HG03280 (cell line): Measurements from ENCODE around the gene VWF.
"Not testable (repeated sequence)": the region's sequence is repeated elsewhere in the genome, so short reads cannot be mapped to it uniquely, and the experiment has no call there.

Source experiments
- ATAC-seq: cut with Tn5 transposase; IDR thresholded peaks from one replicate; pipeline ENCODE4 v1.9.1; 2021; ENCODE audit warnings: mild to moderate bottlenecking, moderate library complexity; ENCODE audit not compliant: unreplicated experiment

VWF gene

DNA sequence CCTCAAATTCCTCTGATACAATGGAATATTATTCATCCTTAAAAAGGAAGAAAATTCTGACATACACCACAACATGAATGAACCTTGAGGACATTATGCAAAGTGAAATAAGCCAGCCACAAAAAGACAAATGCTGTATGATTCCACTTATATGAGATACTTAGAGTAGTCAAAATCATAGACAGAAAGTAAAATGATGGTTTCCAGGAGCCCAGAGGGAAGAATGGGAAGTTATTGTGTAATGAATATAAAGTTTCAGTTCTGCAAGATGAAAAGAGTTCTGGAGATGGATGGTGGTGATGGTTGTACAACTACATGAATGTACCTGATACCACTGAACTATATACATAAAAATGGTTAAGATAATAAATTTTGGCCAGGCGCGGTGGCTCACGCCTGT is 18.3 kb downstream of the VWF start:
- no peak for ATAC-seq

DNA sequence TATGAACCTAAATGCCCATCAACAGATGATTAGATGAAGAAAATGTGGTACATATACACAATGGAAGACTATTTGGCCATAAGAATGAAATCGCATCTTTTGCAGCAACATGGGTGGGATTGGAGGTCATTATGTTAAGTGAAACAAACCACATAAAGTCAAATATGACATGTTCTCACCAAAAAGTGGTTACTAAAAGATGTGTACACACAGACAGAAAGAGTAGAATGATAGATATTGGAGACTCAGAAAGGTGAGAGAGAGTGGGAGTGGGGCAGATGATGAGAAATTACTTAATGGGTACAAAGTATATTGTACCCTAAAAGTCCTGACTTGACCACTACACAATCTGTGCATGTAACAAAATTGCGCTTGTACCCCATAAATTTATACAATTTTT is 19.6 kb downstream of the VWF start:
- ATAC-seq, result no peak

- ATAC-seq, result no peak
Observed at GRCh38 chr12:6104027-6104426, 20.4 kb downstream of the VWF start.

GRCh38 chr12:6102021-6102420 is 22.4 kb downstream of the VWF start:
- not testable (repeated sequence) for ATAC-seq

DNA sequence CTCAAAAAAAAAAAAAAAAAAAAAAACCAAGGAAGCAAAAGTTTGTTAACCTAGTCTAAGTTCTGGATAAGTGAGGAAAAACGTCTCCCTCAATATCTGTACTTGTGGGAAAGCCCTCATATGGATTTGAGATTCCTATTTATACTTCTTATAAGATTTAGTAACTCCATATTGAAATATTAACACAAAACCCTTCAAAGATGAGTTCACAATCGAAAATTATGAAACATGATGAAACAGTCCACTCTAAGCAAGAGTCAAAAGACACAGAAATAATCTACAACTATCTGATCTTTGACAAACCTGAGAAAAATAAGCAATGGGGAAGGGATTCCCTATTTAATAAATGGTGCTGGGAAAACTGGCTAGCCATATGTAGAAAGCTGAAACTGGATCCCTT is 25.2 kb downstream of the VWF start:
- ATAC-seq, result no peak

DNA sequence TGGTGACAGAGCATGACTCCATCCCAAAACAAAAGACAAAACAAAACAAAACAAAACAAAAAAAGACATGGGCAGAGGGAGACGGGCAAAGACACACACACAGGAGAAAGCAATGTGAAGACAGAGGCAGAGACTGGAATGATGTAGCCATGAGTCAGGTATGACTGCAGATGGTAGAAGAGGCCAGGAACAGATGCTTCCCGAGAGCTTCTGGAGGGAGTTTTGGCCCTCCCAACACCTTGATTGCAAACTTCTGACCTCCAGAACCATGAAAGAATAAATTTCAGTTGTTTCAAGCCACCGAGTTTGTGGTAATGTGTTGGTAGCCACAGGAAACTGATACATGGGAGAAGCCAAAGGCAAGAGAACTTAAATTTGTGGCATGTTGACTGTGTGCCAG is 27.1 kb downstream of the VWF start:
- no peak for ATAC-seq

DNA sequence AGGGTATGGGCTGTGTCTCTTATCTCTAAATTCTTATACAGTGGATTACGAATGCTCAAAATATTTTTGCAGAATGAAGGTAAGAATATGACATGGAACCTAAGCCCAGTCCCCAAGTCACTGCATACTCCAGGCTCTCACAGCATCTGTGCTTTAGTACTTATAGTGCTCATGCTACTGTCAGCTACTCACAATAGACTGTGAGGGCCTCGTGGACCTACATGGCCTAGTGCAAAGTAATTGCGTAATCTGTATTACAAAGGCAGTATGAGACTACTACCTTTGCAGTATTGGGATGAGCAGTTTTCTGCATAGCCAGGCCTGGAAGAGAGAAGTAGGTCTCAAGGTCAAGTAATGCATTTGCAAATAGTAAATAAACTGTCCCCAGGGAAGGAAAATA is 27.9 kb downstream of the VWF start:
- no peak for ATAC-seq

GRCh38 chr12:6095269-6095668 is 29.2 kb downstream of the VWF start:
- no peak for ATAC-seq

DNA sequence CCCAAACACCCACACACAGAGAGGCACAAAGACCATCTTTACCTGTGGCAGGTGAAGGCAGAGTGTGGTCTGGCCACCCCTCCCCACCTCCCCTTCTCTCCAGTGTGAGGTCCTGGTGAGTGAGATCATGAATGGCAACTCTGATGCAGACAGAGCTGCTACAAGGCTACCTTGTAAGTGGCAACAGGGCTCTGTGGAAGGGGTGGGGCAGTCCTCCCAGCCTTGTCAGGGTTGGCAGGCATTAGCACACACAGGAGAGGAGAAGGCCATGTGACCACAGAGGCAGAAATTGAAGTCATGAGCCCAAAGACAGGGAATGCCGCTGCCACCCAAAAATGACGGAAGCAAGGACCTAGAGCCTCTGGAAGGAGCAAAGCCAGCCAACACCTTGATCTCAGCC is 30.7 kb downstream of the VWF start:
- no peak for ATAC-seq

- no peak for ATAC-seq
Observed at GRCh38 chr12:6092784-6093722, 31.4 kb downstream of the VWF start.

DNA sequence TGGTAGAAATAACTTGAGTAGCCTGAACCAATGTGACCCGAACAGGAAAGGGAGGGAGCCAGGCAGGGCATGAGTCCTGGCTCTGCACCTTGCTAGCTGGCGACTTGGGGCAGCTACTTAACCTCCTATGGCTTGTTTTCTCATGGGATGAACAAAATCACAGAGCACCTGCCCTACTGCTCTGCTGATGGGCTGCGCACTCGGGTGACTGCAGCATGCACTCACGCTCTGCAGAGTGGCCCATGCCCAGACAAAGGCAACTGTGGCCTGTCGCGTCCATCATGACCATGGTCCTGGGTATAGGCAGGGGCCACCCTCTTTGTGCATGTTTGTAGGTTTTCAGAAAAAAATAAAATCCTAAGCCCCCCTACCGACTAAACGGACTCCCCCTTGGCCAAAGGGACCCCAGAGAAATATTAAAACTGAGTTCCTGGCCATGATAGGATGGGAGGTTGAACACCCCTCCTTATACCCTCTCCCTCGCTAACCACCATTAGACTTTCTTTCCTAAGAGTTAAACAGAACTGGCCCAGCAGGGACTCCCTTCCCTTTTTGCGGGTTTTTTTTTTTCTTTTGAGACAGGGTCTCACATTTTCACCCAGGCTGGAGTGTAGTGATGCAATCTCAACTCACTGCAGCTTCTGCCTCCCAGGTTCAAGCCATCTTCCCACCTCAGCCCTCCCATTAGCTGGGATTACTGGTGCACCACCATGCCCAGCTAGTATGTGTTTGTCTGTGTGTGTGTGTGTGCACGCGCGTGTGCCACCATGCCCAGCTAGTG is 32.5 kb downstream of the VWF start:
- no peak for ATAC-seq

GRCh38 chr12:6090803-6091202 is 33.7 kb downstream of the VWF start:
- no peak for ATAC-seq

DNA sequence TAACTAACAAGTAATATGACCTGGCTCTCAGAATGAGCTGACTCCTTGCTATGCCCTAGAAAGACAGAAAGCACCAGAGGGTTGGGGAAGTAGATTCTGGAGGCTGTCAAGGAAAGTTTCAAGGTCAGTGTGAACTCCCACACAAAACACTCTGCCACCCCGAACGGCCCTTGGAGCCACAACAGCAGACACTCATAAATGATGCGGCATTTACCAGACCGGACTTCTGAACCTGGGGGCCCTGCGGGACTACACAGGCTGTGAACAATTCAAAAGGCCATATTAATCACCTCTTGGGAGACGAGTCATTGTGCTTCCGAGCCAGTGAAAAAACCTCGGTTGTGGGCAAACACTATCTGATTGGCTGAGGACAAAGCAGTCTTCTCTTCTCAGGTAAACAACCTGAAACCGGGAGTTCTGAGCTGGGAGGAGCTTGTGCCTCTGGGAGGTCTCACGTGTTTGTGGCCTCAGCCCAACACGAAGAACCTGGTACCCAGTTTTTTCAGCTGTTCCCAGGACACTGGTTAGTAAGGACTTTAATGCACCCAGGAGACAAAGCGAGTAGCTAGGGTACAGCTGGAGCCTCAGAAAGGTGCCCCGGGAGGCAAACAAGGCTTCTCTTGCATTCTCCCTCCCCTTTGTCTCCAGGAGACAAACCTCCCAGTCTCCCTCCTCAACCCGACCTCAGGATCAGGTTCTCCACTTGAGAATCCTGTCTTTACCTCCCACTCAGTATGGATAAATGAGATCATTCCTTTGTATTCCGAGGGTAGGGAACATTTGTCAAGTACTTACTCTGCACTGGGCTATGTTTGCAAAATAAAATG is 35.3 kb downstream of the VWF start:
- ATAC-seq, result no peak

GRCh38 chr12:6086316-6086715 is 38.2 kb downstream of the VWF start:
- ATAC-seq, result no peak

DNA sequence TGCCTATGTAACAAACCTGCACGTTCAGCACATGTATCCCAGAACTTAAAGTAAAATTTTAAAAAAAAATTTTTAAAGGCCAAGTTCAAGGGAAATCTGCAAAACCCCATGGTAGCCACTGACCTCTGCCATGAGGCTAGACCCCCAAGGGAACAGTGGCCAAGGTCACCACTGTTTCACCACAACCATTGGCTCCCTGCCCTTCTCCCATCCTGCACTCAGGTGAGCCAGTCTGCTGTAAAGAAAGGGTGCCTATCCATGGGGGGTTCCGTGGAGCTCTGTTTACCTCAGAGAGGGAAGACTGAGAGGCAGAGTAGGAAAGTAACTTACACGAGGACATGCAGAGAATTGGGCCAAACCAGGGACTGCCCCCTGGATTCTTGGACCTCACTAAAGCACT is 38.6 kb downstream of the VWF start:
- ATAC-seq, result no peak

DNA sequence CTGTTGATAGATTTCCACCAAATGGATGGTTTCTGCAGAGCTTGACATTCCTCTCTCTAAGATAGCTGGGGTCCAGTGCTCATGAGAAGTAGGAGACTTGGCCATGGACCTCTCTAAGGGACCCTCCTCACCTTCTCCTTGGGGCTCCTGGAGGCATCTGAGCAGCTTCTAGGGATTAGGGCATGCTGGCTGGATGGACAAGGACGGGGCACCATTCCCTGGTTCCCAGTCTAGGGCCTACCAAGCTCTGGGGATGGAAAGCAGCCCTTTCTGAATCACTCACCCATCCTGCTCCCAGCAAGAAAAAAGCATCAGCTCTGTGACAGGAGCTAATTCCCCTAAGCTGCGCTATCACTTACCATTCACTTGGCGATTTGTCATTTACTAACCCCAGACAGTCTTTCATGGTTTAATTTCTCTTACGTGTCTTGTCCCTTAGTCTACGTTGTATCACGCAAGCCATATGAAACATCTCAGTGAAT is 39.5 kb downstream of the VWF start:
- no peak for ATAC-seq

DNA sequence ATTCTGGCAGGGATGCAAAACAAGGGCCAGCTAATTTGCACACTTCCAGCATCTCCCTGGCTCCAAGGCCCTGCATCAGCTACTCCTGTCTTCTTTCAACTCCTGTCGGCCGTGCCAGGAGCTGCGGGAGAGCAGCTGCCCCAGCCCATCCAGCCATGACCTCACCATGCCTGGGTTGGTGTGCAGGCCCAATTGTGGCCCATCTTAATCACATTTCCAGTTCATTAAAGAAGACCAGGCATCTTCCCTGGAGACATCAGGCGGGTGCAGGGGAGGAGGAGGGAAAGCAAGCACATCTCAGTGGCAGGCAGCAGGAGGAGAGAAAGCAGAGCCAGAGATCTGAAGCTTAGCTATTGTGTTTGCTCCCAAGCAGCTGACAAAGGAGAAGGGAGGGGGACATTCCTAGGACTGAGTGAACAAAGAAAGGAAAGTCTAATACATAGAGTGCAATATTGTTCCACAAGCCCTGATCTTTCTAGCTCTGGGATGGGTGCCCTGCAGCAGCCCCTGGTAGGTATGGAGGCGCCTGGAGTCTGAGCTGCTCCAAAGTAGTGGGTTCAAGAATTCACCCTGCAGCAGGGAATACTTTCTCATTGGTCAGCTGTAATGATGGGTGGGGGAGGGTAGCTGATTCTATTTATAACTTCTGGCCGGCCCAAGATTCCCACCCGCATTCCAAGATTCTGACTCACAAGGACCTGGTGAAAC is 40.1 kb downstream of the VWF start:
- ATAC-seq, result no peak

GRCh38 chr12:6083601-6084000 is 40.9 kb downstream of the VWF start:
- no peak for ATAC-seq

DNA sequence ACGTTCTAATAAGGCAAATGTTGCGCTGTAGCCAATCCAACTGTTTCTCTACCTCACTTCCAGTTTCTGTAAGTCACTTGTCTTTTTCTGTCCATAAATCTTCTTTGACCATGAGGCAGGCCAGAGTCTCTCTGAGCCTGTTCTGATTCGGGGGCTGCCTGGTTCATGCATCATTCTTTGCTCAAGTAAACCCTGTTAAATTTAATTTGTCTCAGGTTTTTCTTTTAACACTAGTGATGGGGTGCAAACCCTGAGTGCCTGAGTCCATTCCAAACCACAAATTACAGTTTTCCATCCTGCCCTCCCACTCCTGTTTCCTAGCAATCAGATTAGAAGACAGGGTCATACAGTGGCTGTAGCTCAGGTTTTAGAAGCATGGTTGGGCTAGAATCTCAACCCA is 41.9 kb downstream of the VWF start:
- no peak for ATAC-seq
